Measurements from ENCODE around the gene VAV1. TPM values are rescaled to one million over a fixed set of nuclear protein-coding genes. Genes with fewer than 3 reads are reported as not detected.

Gene VAV1
- polyA plus RNA-seq, 3 donors from 2014 or later = 19.4 to 44.8 (median 22.8) TPM

DNA sequence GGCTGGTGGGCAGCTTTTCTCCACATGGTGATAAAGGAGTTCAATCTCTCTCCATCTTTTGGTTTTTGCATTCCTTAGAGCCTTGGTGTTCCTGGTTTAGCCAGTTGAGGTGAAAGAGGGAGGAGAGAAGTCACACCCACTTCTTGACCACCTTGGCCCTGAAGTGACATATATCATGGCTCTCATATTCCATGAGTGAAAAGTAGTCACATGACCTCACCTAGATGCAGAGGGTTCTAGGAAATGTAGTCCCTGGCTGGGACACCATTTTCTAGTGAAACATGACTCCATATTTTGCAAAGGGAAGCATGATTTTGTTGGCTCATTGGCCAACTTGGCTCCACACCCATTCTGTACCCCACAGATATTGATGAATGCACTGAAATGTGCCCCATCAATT lies 130.9 kb downstream of the VAV1 start:
- H3K4me3 Mint-ChIP-seq = no peak overlapping the region
- peaks cover 3 to 29% (median 12%) of the 10 kb centered on the region in 6 donors for H3K9me3 Mint-ChIP-seq
- H3K36me3 Mint-ChIP-seq = peaks cover 11 to 16% (median 16%) of the 10 kb centered on the region in 3 donors
- no peak for DNase-seq
- H3K4me1 Mint-ChIP-seq = no peaks in the 10 kb centered on the region
- no peak overlapping the region for H3K27ac Mint-ChIP-seq
- peaks cover 0 to 9% (median 1%) of the 10 kb centered on the region in 3 donors for H3K27me3 Mint-ChIP-seq (ENCODE audit: low read depth in 3 of 3)

DNA sequence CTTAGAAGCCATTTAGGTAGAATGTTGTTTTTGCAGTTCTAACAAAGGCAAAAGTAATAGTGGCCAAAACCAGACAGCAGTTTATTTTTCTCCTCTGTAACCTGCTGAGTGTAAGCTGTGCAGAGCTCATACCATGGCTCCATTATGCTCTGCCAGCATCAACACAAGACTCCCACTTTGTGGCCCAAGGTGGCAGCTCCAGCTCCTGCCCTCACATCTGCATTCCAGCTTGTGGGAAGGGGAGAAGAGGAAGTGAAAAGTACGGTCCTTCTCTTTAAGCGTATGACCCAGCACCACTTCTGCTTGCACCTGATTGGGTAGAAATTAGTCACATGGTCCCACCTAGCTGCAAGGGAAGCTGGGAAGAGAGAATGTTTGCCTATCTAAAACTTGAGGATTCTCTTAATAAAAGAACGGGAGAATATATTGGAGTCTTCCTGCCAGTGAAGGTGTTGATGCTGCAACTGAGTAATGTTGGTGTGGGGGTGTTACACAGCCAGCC lies 134.1 kb downstream of the VAV1 start:
- Mint-ChIP-seq H3K4me1 (no peaks in the 10 kb centered on the region), H3K27me3 (ENCODE audit: low read depth in 3 of 3) (peaks cover 0 to 6% (median 1%) of the 10 kb centered on the region in 3 donors), H3K9me3 (peaks cover 3 to 17% (median 11%) of the 10 kb centered on the region in 6 donors), H3K4me3 (no peak overlapping the region), H3K27ac (no peak overlapping the region), H3K36me3 (peaks cover 7 to 8% (median 7%) of the 10 kb centered on the region in 3 donors)
- DNase-seq = no peak

Other genes with a start within 250 kb of the VAV1 start
- 10 to 100 TPM in 1 of 3 donors, 1 to 10 TPM in 2; 1.3 to 16.0 (median 5.9) TPM for gene TNFSF9, start 241.7 kb upstream of the VAV1 start, polyA plus RNA-seq
- gene CD70, start 181.6 kb upstream of the VAV1 start, polyA plus RNA-seq = under 1 TPM in 2 of 3 donors, not detected in 1; 0.39 to 0.76 TPM
- gene TNFSF14, start 102.5 kb upstream of the VAV1 start, polyA plus RNA-seq = 10 to 100 TPM in 2 of 3 donors, 1 to 10 TPM in 1; 7.3 to 39.0 (median 11.0) TPM
- under 1 TPM in 2 of 3 donors, not detected in 1; 0.09 to 0.78 TPM for gene C3, start 52.1 kb upstream of the VAV1 start, polyA plus RNA-seq
- 100 to 1,000 TPM; 127 to 178 (median 160) TPM for gene GPR108, start 35.1 kb upstream of the VAV1 start, polyA plus RNA-seq
- 1 to 10 TPM in 1 of 3 donors, under 1 TPM in 1, not detected in 1; 0.86 to 1.5 TPM for gene TRIP10, start 33.0 kb upstream of the VAV1 start, polyA plus RNA-seq
- 10 to 100 TPM in 1 of 3 donors, 1 to 10 TPM in 2; 7.4 to 13.6 (median 7.7) TPM for gene SH2D3A, start 5.3 kb upstream of the VAV1 start, polyA plus RNA-seq
- under 1 TPM in 2 of 3 donors, not detected in 1; 0.22 to 0.54 TPM for gene ADGRE1, start 114.9 kb downstream of the VAV1 start, polyA plus RNA-seq
- gene MBD3L2B, start 248.7 kb downstream of the VAV1 start, polyA plus RNA-seq = not detected